ENCODE measurements around the gene HEATR5A.

HEATR5A gene

DNA sequence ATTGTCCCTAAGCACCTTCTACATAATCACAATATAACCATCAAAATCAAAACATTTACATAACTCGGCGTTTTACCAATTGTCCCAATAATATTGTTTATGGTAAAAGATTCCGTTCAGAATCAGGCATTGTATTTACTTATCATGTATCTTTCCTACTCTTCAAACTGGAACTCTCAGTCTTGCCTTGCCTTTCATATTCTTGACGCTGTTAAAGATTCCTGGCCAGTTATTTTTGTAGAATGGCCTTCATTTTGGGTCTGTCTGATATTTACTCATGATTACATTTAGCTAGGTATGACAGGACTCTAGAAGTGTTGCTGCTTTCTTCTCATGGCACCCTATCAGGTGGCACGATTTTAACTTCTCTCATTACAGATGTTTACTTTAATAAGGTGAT, 850 bp upstream of the HEATR5A start:
- peaks cover 11% of the 10 kb centered on the region; the same call in 1 of the 2 replicates for H3K79me2 ChIP-seq (ENCODE audit: insufficient read depth, low read length)
- peaks cover 33% of the 10 kb centered on the region for H3K4me1 ChIP-seq (ENCODE audit: insufficient read depth, low read length, severe bottlenecking)
- H3K4me2 ChIP-seq (ENCODE audit: low read length), result peak overlapping the region; percentile 69
- no peaks in the 10 kb centered on the region for H3F3A ChIP-seq (ENCODE audit: insufficient read depth, low read length)
- H2AFZ ChIP-seq (ENCODE audit: low read length), result peak overlapping the region; percentile 17; the same call in 1 of the 2 replicates
- no peaks in the 10 kb centered on the region for H3K27me3 ChIP-seq (ENCODE audit: insufficient read depth, low read length)
- no peaks in the 10 kb centered on the region for H3K9me3 ChIP-seq (ENCODE audit: low read length)
- no peaks in the 10 kb centered on the region for H3K9me2 ChIP-seq (ENCODE audit: low read depth, low read length)
- peak overlapping the region; percentile 83 for H3K4me3 ChIP-seq (ENCODE audit: low read depth, low read length, poor library complexity, severe bottlenecking)
- H4K20me1 ChIP-seq (ENCODE audit: insufficient read depth, low read length), result no peaks in the 10 kb centered on the region
- peak overlapping the region; percentile 70 for H3K9ac ChIP-seq (ENCODE audit: low read length)
- no peak for TF ChIP-seq EZH2 (IDR thresholded peaks at IDR 0.05; ENCODE audit: borderline replicate concordance, low read length)
- TF ChIP-seq, protein P1, sequence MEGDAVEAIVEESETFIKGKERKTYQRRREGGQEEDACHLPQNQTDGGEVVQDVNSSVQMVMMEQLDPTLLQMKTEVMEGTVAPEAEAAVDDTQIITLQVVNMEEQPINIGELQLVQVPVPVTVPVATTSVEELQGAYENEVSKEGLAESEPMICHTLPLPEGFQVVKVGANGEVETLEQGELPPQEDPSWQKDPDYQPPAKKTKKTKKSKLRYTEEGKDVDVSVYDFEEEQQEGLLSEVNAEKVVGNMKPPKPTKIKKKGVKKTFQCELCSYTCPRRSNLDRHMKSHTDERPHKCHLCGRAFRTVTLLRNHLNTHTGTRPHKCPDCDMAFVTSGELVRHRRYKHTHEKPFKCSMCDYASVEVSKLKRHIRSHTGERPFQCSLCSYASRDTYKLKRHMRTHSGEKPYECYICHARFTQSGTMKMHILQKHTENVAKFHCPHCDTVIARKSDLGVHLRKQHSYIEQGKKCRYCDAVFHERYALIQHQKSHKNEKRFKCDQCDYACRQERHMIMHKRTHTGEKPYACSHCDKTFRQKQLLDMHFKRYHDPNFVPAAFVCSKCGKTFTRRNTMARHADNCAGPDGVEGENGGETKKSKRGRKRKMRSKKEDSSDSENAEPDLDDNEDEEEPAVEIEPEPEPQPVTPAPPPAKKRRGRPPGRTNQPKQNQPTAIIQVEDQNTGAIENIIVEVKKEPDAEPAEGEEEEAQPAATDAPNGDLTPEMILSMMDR (IDR thresholded peaks at IDR 0.05; ENCODE audit: low read length), result no peak
- no peaks in the 10 kb centered on the region for H3K36me3 ChIP-seq (ENCODE audit: insufficient read depth, low read length)
- H3K27ac ChIP-seq (ENCODE audit: low read depth, low read length, poor library complexity, severe bottlenecking), result peak overlapping the region; percentile 56

DNA sequence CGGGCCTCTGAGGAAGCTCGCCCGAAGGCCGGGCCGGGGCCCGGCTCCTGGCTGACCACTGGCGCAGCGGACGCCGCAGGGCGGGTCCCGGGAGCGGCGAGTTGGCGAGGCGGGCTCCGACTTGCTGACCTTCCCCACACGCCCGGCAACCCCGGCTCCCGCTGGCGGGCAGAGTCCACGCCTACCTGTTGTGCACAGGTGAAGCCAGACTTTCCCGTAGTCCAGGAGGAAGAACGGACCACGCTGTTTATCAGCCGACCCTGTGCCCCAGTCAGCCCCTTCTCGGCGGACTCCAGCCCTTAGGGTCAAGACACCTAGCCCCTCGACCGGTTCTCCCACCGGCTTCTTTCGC, 407 bp downstream of the HEATR5A start:
- Histone ChIP-seq H3K9me2 (ENCODE audit: low read depth, low read length) (no peaks in the 10 kb centered on the region), H3K79me2 (ENCODE audit: insufficient read depth, low read length) (peaks cover 11% of the 10 kb centered on the region; the same call in 1 of the 2 replicates), H3K36me3 (ENCODE audit: insufficient read depth, low read length) (no peaks in the 10 kb centered on the region), H3F3A (ENCODE audit: insufficient read depth, low read length) (no peaks in the 10 kb centered on the region), H4K20me1 (ENCODE audit: insufficient read depth, low read length) (no peaks in the 10 kb centered on the region), H3K4me1 (ENCODE audit: insufficient read depth, low read length, severe bottlenecking) (peaks cover 42% of the 10 kb centered on the region), H3K4me2 (ENCODE audit: low read length) (peak overlapping the region; percentile 69), H2AFZ (ENCODE audit: low read length) (no peak overlapping the region), H3K27ac (ENCODE audit: low read depth, low read length, poor library complexity, severe bottlenecking) (no peak overlapping the region), H3K9ac (ENCODE audit: low read length) (peak overlapping the region; percentile 80), H3K27me3 (ENCODE audit: insufficient read depth, low read length) (no peaks in the 10 kb centered on the region), H3K4me3 (ENCODE audit: low read depth, low read length, poor library complexity, severe bottlenecking) (peak overlapping the region; percentile 83), H3K9me3 (ENCODE audit: low read length) (no peaks in the 10 kb centered on the region)
- TF ChIP-seq, protein P1 (IDR thresholded peaks at IDR 0.05; ENCODE audit: low read length), result no peak
- no peak for TF ChIP-seq EZH2 (IDR thresholded peaks at IDR 0.05; ENCODE audit: borderline replicate concordance, low read length)

DNA sequence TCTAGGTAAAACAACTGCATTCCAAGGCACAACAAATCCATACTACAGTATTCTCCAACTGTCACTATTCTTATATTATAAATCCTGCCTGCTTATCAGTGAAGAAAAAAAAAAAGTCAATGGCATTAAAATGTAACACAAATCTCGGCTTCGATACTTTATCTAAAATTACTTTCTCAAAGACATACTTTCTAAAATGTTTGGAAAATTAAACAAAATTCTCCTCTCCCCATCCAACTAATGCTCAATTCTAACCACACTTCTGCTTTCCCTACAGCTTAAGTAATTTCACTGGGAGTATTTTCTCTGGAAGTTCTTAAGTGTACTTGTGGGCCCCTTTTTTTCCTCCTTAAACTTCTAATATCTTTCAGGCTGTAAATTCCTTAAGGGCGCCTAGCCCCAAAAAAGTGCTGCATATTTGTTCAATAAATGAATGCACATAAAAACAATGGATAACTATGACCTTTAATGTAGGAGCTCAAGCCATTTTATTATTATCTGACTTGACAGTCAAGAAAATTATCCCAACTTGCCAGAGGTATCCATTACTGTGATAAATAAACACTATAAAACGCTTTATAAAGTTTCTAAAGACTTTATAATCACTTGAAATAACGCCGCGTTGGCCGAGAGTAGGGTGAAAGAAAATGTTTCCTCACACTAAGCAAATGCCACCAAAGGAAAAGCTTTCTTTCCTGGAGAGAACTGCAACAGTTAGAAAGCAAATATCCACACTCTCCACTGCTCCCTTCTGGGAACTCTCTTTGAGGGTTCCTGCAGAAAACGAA, 977 bp downstream of the HEATR5A start:
- TF ChIP-seq, protein P1 (IDR thresholded peaks at IDR 0.05; ENCODE audit: low read length), result no peak
- no peak for TF ChIP-seq EZH2 (IDR thresholded peaks at IDR 0.05; ENCODE audit: borderline replicate concordance, low read length)
- H3K27me3 ChIP-seq (ENCODE audit: insufficient read depth, low read length), result no peaks in the 10 kb centered on the region
- H3K79me2 ChIP-seq (ENCODE audit: insufficient read depth, low read length), result peaks cover 11% of the 10 kb centered on the region; the same call in 1 of the 2 replicates
- H3F3A ChIP-seq (ENCODE audit: insufficient read depth, low read length), result no peaks in the 10 kb centered on the region
- peaks cover 42% of the 10 kb centered on the region for H3K4me1 ChIP-seq (ENCODE audit: insufficient read depth, low read length, severe bottlenecking)
- no peaks in the 10 kb centered on the region for H3K9me3 ChIP-seq (ENCODE audit: low read length)
- no peaks in the 10 kb centered on the region for H4K20me1 ChIP-seq (ENCODE audit: insufficient read depth, low read length)
- H3K4me3 ChIP-seq (ENCODE audit: low read depth, low read length, poor library complexity, severe bottlenecking), result peak overlapping the region; percentile 83
- H2AFZ ChIP-seq (ENCODE audit: low read length), result no peak overlapping the region
- H3K4me2 ChIP-seq (ENCODE audit: low read length), result peak overlapping the region; percentile 69
- H3K36me3 ChIP-seq (ENCODE audit: insufficient read depth, low read length), result no peaks in the 10 kb centered on the region
- no peak overlapping the region for H3K27ac ChIP-seq (ENCODE audit: low read depth, low read length, poor library complexity, severe bottlenecking)
- peak overlapping the region; percentile 80 for H3K9ac ChIP-seq (ENCODE audit: low read length)
- no peaks in the 10 kb centered on the region for H3K9me2 ChIP-seq (ENCODE audit: low read depth, low read length)
